Esophagus squamous epithelium (tissue), 4 donors: ENCODE measurements around the gene FOXP1.

ENCODE experiments used
- CTCF ChIP-seq, 6 experiments: fragments of 450-650 bp in 4 of 6; fragments of 200-600 bp in 2 of 6; sonication (generic) in 2 of 6; IDR thresholded peaks; one replicate each; pipeline ENCODE4 v1.5.1; 2016 to 2019; ENCODE audit warnings: antibody characterized with exemption in 6 of 6, mild to moderate bottlenecking in 4 of 6, moderate library complexity in 4 of 6
- POLR2A ChIP-seq, 4 donors: fragments of 450-650 bp; IDR thresholded peaks; one replicate each; pipeline ENCODE4 v1.6.1; 2017; ENCODE audit warnings: antibody characterized with exemption in 4 of 4, mild to moderate bottlenecking in 4 of 4, moderate library complexity in 3 of 4

- TF ChIP-seq POLR2A (IDR thresholded peaks at IDR 0.05) (no peak), CTCF (IDR thresholded peaks at IDR 0.05) (no peak)
Observed at GRCh38 chr3:71060536-71060935, 523.0 kb downstream of the FOXP1 start.
